Activated naive CD8-positive, alpha-beta T cell treated with anti-CD3 and anti-CD28 coated beads, Interleukin-2, amount 50 U/mL, for 24 hours (primary cell): ENCODE measurements around the gene GSS.

Experiments used
- ATAC-seq: fragments of 150-1000 bp; cut with Tn5 transposase; one replicate; pipeline ENCODE4 v1.10.0; 2021
- DNase-seq: peaks from one replicate; pipeline ENCODE4 v3.0.0; 2021
- H3K27ac Mint-ChIP-seq: one replicate; pipeline ENCODE4 v1.8.0; 2021; ENCODE audit warnings: mild to moderate bottlenecking, mixed read lengths
- H3K27me3 Mint-ChIP-seq: one replicate; pipeline ENCODE4 v1.8.0; 2021; ENCODE audit warnings: mixed read lengths
- H3K36me3 Mint-ChIP-seq: one replicate; pipeline ENCODE4 v1.8.0; 2021; ENCODE audit warnings: low read depth, mixed read lengths
- H3K4me1 Mint-ChIP-seq: one replicate; pipeline ENCODE4 v1.8.0; 2021; ENCODE audit warnings: mixed read lengths
- H3K4me3 Mint-ChIP-seq: one replicate; pipeline ENCODE4 v1.8.0; 2021; ENCODE audit warnings: mild to moderate bottlenecking, moderate library complexity, mixed read lengths
- H3K9me3 Mint-ChIP-seq: one replicate; pipeline ENCODE4 v1.8.0; 2021; ENCODE audit warnings: mixed read lengths

The GSS gene

GRCh38 chr20:34951252-34951651 is 4.4 kb downstream of the GSS start:
- no peak for ATAC-seq
- H3K27ac Mint-ChIP-seq, result no peak overlapping the region
- H3K36me3 Mint-ChIP-seq, result peaks cover 7% of the 10 kb centered on the region
- DNase-seq, result no peak
- H3K27me3 Mint-ChIP-seq, result no peaks in the 10 kb centered on the region
- H3K4me3 Mint-ChIP-seq, result no peak overlapping the region
- peaks cover 18% of the 10 kb centered on the region for H3K4me1 Mint-ChIP-seq
- no peaks in the 10 kb centered on the region for H3K9me3 Mint-ChIP-seq

GRCh38 chr20:34949120-34949519 is 6.5 kb downstream of the GSS start:
- no peaks in the 10 kb centered on the region for H3K27me3 Mint-ChIP-seq
- no peaks in the 10 kb centered on the region for H3K9me3 Mint-ChIP-seq
- H3K4me3 Mint-ChIP-seq, result no peak overlapping the region
- peaks cover 15% of the 10 kb centered on the region for H3K36me3 Mint-ChIP-seq
- DNase-seq (no peak), ATAC-seq (no peak)
- peaks cover 4% of the 10 kb centered on the region for H3K4me1 Mint-ChIP-seq
- H3K27ac Mint-ChIP-seq, result no peak overlapping the region

- H3K27ac Mint-ChIP-seq, result no peak overlapping the region
- H3K9me3 Mint-ChIP-seq, result no peaks in the 10 kb centered on the region
- no peak overlapping the region for H3K4me3 Mint-ChIP-seq
- no peaks in the 10 kb centered on the region for H3K27me3 Mint-ChIP-seq
- H3K36me3 Mint-ChIP-seq, result peaks cover 15% of the 10 kb centered on the region
- DNase-seq (no peak), ATAC-seq (no peak)
- H3K4me1 Mint-ChIP-seq, result peaks cover 6% of the 10 kb centered on the region
Measured at GRCh38 chr20:34948030-34948429, 7.6 kb downstream of the GSS start.

GRCh38 chr20:34947336-34947735 is 8.3 kb downstream of the GSS start:
- Mint-ChIP-seq H3K36me3 (peaks cover 15% of the 10 kb centered on the region), H3K4me1 (peaks cover 6% of the 10 kb centered on the region), H3K27me3 (no peaks in the 10 kb centered on the region), H3K27ac (no peak overlapping the region), H3K4me3 (no peak overlapping the region), H3K9me3 (no peaks in the 10 kb centered on the region)
- no peak for ATAC-seq
- no peak for DNase-seq

GRCh38 chr20:34946661-34947060 is 8.9 kb downstream of the GSS start:
- H3K4me1 Mint-ChIP-seq, result peaks cover 6% of the 10 kb centered on the region
- DNase-seq, result no peak
- H3K4me3 Mint-ChIP-seq, result no peak overlapping the region
- H3K27me3 Mint-ChIP-seq, result no peaks in the 10 kb centered on the region
- no peaks in the 10 kb centered on the region for H3K9me3 Mint-ChIP-seq
- no peak for ATAC-seq
- H3K36me3 Mint-ChIP-seq, result peaks cover 15% of the 10 kb centered on the region
- H3K27ac Mint-ChIP-seq, result no peak overlapping the region

- no peak overlapping the region for H3K27ac Mint-ChIP-seq
- DNase-seq, result no peak
- H3K36me3 Mint-ChIP-seq, result peaks cover 18% of the 10 kb centered on the region
- H3K9me3 Mint-ChIP-seq, result no peaks in the 10 kb centered on the region
- H3K4me1 Mint-ChIP-seq, result peaks cover 6% of the 10 kb centered on the region
- H3K27me3 Mint-ChIP-seq, result no peaks in the 10 kb centered on the region
- ATAC-seq, result no peak
- no peak overlapping the region for H3K4me3 Mint-ChIP-seq
Measured at GRCh38 chr20:34945315-34946077, 10.1 kb downstream of the GSS start.

- no peaks in the 10 kb centered on the region for H3K9me3 Mint-ChIP-seq
- no peak overlapping the region for H3K4me3 Mint-ChIP-seq
- no peak for ATAC-seq
- peaks cover 20% of the 10 kb centered on the region for H3K36me3 Mint-ChIP-seq
- H3K4me1 Mint-ChIP-seq, result peaks cover 6% of the 10 kb centered on the region
- H3K27me3 Mint-ChIP-seq, result no peaks in the 10 kb centered on the region
- DNase-seq, result no peak
- peak overlapping the region; percentile 55 for H3K27ac Mint-ChIP-seq
Measured at GRCh38 chr20:34943808-34944567, 11.6 kb downstream of the GSS start.

GRCh38 chr20:34942301-34942700 is 13.3 kb downstream of the GSS start:
- peaks cover 6% of the 10 kb centered on the region for H3K4me1 Mint-ChIP-seq
- DNase-seq (no peak), ATAC-seq (no peak)
- H3K27ac Mint-ChIP-seq, result no peak overlapping the region
- H3K4me3 Mint-ChIP-seq, result no peak overlapping the region
- H3K27me3 Mint-ChIP-seq, result no peaks in the 10 kb centered on the region
- H3K36me3 Mint-ChIP-seq, result peaks cover 23% of the 10 kb centered on the region
- H3K9me3 Mint-ChIP-seq, result no peaks in the 10 kb centered on the region

- ATAC-seq, result no peak
- Mint-ChIP-seq H3K4me3 (no peak overlapping the region), H3K9me3 (no peaks in the 10 kb centered on the region), H3K27ac (no peak overlapping the region), H3K27me3 (no peaks in the 10 kb centered on the region), H3K36me3 (peaks cover 23% of the 10 kb centered on the region), H3K4me1 (peaks cover 6% of the 10 kb centered on the region)
- no peak for DNase-seq
Measured at GRCh38 chr20:34941226-34941625, 14.4 kb downstream of the GSS start.

- H3K36me3 Mint-ChIP-seq, result peaks cover 20% of the 10 kb centered on the region
- H3K27ac Mint-ChIP-seq, result no peak overlapping the region
- DNase-seq (no peak), ATAC-seq (no peak)
- peaks cover 6% of the 10 kb centered on the region for H3K4me1 Mint-ChIP-seq
- no peaks in the 10 kb centered on the region for H3K27me3 Mint-ChIP-seq
- H3K9me3 Mint-ChIP-seq, result no peaks in the 10 kb centered on the region
- no peak overlapping the region for H3K4me3 Mint-ChIP-seq
Measured at GRCh38 chr20:34940081-34940481, 15.5 kb downstream of the GSS start.

- H3K9me3 Mint-ChIP-seq, result no peaks in the 10 kb centered on the region
- ATAC-seq (no peak), DNase-seq (no peak)
- no peaks in the 10 kb centered on the region for H3K27me3 Mint-ChIP-seq
- H3K36me3 Mint-ChIP-seq, result peaks cover 20% of the 10 kb centered on the region
- H3K4me3 Mint-ChIP-seq, result no peak overlapping the region
- H3K4me1 Mint-ChIP-seq, result no peaks in the 10 kb centered on the region
- no peak overlapping the region for H3K27ac Mint-ChIP-seq
Measured at GRCh38 chr20:34938466-34939163, 17.0 kb downstream of the GSS start.

- no peaks in the 10 kb centered on the region for H3K27me3 Mint-ChIP-seq
- no peaks in the 10 kb centered on the region for H3K9me3 Mint-ChIP-seq
- no peak overlapping the region for H3K27ac Mint-ChIP-seq
- peaks cover 17% of the 10 kb centered on the region for H3K36me3 Mint-ChIP-seq
- H3K4me3 Mint-ChIP-seq, result no peak overlapping the region
- no peak for ATAC-seq
- no peak for DNase-seq
- H3K4me1 Mint-ChIP-seq, result no peaks in the 10 kb centered on the region
Measured at GRCh38 chr20:34931771-34932170, 23.8 kb downstream of the GSS start.

- H3K36me3 Mint-ChIP-seq, result peaks cover 9% of the 10 kb centered on the region
- H3K4me1 Mint-ChIP-seq, result no peaks in the 10 kb centered on the region
- H3K27me3 Mint-ChIP-seq, result no peaks in the 10 kb centered on the region
- ATAC-seq, result no peak
- no peaks in the 10 kb centered on the region for H3K9me3 Mint-ChIP-seq
- no peak overlapping the region for H3K4me3 Mint-ChIP-seq
- no peak overlapping the region for H3K27ac Mint-ChIP-seq
- no peak for DNase-seq
Measured at GRCh38 chr20:34928411-34928810, 27.2 kb downstream of the GSS start.

- ATAC-seq (no peak), DNase-seq (no peak)
- Mint-ChIP-seq H3K9me3 (no peaks in the 10 kb centered on the region), H3K4me3 (no peak overlapping the region), H3K27me3 (no peaks in the 10 kb centered on the region), H3K36me3 (peaks cover 9% of the 10 kb centered on the region), H3K4me1 (no peaks in the 10 kb centered on the region), H3K27ac (no peak overlapping the region)
Measured at GRCh38 chr20:34927736-34928135, 27.9 kb downstream of the GSS start.

- no peaks in the 10 kb centered on the region for H3K9me3 Mint-ChIP-seq
- no peak overlapping the region for H3K4me3 Mint-ChIP-seq
- ATAC-seq (no peak), DNase-seq (no peak)
- no peaks in the 10 kb centered on the region for H3K27me3 Mint-ChIP-seq
- peaks cover 9% of the 10 kb centered on the region for H3K36me3 Mint-ChIP-seq
- H3K4me1 Mint-ChIP-seq, result no peaks in the 10 kb centered on the region
- peak overlapping the region; percentile 20 for H3K27ac Mint-ChIP-seq
Measured at GRCh38 chr20:34926581-34926980, 29.0 kb downstream of the GSS start.
